WTC11 (cell line): ENCODE data around the gene ADGRF3.

Experiments used
- CREB1 ChIP-seq: sonication (generic); formaldehyde crosslinking; IDR thresholded peaks from 2 replicates; pipeline ENCODE4 v1.8.0; 2023; ENCODE audit warnings: mild to moderate bottlenecking, missing genetic modification reagents
- CREM ChIP-seq: sonication (generic); formaldehyde crosslinking; IDR thresholded peaks from 2 replicates; pipeline ENCODE4 v1.8.1; 2022; ENCODE audit warnings: mild to moderate bottlenecking, missing genetic modification reagents, moderate library complexity
- ETV6 ChIP-seq: sonication (generic); formaldehyde crosslinking; IDR thresholded peaks from 2 replicates; pipeline ENCODE4 v1.8.1; 2022; ENCODE audit warnings: mild to moderate bottlenecking, missing genetic modification reagents
- GABPB1 ChIP-seq: sonication (generic); formaldehyde crosslinking; IDR thresholded peaks from 2 replicates; pipeline ENCODE4 v1.8.1; 2023; ENCODE audit warnings: mild to moderate bottlenecking, missing genetic modification reagents
- IRF2 ChIP-seq: sonication (generic); formaldehyde crosslinking; IDR thresholded peaks from 2 replicates; pipeline ENCODE4 v1.8.0; 2022; ENCODE audit warnings: low read depth, missing genetic modification reagents, borderline replicate concordance
- JUN ChIP-seq: sonication (generic); formaldehyde crosslinking; IDR thresholded peaks from 2 replicates; pipeline ENCODE4 v1.8.0; 2023; ENCODE audit warnings: mild to moderate bottlenecking, missing genetic modification reagents
- MYBL2 ChIP-seq: sonication (generic); formaldehyde crosslinking; IDR thresholded peaks from 2 replicates; pipeline ENCODE4 v1.8.1; 2023; ENCODE audit warnings: mild to moderate bottlenecking, moderate library complexity, missing genetic modification reagents
- NR3C1 ChIP-seq: sonication (generic); formaldehyde crosslinking; conservative IDR thresholded peaks from 2 replicates; pipeline ENCODE4 v1.8.1; 2023; ENCODE audit warnings: low read depth, mild to moderate bottlenecking, missing genetic modification reagents
- TEAD4 ChIP-seq: sonication (generic); formaldehyde crosslinking; IDR thresholded peaks from 2 replicates; pipeline ENCODE4 v1.8.0; 2022; ENCODE audit warnings: mild to moderate bottlenecking, missing genetic modification reagents
- ZNF121 ChIP-seq: sonication (generic); formaldehyde crosslinking; IDR thresholded peaks from 2 replicates; pipeline ENCODE4 v1.8.0; 2023; ENCODE audit warnings: missing genetic modification reagents
- TF ChIP-seq, protein P1 (sequence below): fragments of 200-600 bp; IDR thresholded peaks from 2 replicates; pipeline ENCODE4 v1.8.0; 2022; ENCODE audit warnings: antibody characterized with exemption
- TF ChIP-seq, protein P2 (sequence below): sonication (generic); formaldehyde crosslinking; conservative IDR thresholded peaks from 2 replicates; pipeline ENCODE4 v1.8.1; 2022; ENCODE audit warnings: mild to moderate bottlenecking, missing genetic modification reagents
- TF ChIP-seq, protein P3 (sequence below): sonication (generic); formaldehyde crosslinking; IDR thresholded peaks from 2 replicates; pipeline ENCODE4 v1.8.0; 2022; ENCODE audit warnings: missing genetic modification reagents

DNA sequence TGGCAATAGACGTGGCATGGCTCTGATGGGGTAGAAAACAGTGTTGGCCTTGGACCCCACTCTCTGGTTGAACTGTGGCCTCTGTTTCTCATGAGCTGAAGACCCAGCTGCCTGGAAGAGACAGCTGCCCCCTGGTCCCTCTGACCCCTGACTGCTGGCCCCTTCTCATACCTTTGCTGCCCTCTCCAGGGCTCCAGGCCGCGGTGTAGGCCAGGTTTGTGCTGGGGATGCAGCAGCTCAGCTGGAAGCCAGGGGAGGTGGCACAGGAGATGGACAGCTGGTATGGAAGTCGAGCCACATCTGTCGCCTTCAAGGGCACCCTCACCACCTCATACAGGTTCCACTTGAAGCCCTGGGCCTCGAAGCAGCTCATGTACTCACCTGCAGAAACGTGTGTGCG is 32.3 kb downstream of the ADGRF3 start:
- TF ChIP-seq, protein P1, sequence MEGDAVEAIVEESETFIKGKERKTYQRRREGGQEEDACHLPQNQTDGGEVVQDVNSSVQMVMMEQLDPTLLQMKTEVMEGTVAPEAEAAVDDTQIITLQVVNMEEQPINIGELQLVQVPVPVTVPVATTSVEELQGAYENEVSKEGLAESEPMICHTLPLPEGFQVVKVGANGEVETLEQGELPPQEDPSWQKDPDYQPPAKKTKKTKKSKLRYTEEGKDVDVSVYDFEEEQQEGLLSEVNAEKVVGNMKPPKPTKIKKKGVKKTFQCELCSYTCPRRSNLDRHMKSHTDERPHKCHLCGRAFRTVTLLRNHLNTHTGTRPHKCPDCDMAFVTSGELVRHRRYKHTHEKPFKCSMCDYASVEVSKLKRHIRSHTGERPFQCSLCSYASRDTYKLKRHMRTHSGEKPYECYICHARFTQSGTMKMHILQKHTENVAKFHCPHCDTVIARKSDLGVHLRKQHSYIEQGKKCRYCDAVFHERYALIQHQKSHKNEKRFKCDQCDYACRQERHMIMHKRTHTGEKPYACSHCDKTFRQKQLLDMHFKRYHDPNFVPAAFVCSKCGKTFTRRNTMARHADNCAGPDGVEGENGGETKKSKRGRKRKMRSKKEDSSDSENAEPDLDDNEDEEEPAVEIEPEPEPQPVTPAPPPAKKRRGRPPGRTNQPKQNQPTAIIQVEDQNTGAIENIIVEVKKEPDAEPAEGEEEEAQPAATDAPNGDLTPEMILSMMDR, result no peak
- TF ChIP-seq ZNF121 (CRISPR knock-in tag) (no peak), MYBL2 (CRISPR knock-in tag) (no peak), NR3C1 (CRISPR knock-in tag) (no peak), CREB1 (CRISPR knock-in tag) (no peak), ETV6 (CRISPR knock-in tag) (no peak), IRF2 (CRISPR knock-in tag) (no peak), JUN (CRISPR knock-in tag) (no peak), TEAD4 (CRISPR knock-in tag) (no peak), CREM (CRISPR knock-in tag) (no peak), GABPB1 (CRISPR knock-in tag) (no peak)
- TF ChIP-seq, protein P2, sequence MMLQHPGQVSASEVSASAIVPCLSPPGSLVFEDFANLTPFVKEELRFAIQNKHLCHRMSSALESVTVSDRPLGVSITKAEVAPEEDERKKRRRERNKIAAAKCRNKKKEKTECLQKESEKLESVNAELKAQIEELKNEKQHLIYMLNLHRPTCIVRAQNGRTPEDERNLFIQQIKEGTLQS (CRISPR knock-in tag), result no peak
- TF ChIP-seq, protein P3, sequence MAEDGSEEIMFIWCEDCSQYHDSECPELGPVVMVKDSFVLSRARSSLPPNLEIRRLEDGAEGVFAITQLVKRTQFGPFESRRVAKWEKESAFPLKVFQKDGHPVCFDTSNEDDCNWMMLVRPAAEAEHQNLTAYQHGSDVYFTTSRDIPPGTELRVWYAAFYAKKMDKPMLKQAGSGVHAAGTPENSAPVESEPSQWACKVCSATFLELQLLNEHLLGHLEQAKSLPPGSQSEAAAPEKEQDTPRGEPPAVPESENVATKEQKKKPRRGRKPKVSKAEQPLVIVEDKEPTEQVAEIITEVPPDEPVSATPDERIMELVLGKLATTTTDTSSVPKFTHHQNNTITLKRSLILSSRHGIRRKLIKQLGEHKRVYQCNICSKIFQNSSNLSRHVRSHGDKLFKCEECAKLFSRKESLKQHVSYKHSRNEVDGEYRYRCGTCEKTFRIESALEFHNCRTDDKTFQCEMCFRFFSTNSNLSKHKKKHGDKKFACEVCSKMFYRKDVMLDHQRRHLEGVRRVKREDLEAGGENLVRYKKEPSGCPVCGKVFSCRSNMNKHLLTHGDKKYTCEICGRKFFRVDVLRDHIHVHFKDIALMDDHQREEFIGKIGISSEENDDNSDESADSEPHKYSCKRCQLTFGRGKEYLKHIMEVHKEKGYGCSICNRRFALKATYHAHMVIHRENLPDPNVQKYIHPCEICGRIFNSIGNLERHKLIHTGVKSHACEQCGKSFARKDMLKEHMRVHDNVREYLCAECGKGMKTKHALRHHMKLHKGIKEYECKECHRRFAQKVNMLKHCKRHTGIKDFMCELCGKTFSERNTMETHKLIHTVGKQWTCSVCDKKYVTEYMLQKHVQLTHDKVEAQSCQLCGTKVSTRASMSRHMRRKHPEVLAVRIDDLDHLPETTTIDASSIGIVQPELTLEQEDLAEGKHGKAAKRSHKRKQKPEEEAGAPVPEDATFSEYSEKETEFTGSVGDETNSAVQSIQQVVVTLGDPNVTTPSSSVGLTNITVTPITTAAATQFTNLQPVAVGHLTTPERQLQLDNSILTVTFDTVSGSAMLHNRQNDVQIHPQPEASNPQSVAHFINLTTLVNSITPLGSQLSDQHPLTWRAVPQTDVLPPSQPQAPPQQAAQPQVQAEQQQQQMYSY, result no peak
